Osteoblast (primary cell): ENCODE measurements around the gene QARS1. TPM values are rescaled to one million over a fixed set of nuclear protein-coding genes. Genes with fewer than 3 reads are reported as not detected.

ENCODE experiments used
- DNase-seq: peaks from one replicate; pipeline ENCODE4 v3.0.0; 2011; ENCODE audit warnings: low spot score, mixed read lengths; ENCODE audit not compliant: insufficient read length; ENCODE audit errors: missing footprints
- H2AFZ ChIP-seq: 2 replicates; pipeline ENCODE4 v1.6.0; 2011; ENCODE audit warnings: mild to moderate bottlenecking, low read length
- H3K27ac ChIP-seq: 2 replicates; pipeline ENCODE4 v1.5.1; 2011; ENCODE audit warnings: mild to moderate bottlenecking, low read depth, low read length, moderate library complexity
- H3K27me3 ChIP-seq: 2 replicates; pipeline ENCODE4 v1.6.0; 2012; ENCODE audit warnings: mild to moderate bottlenecking, control low read depth, inconsistent platforms, low read length, moderate library complexity; ENCODE audit not compliant: insufficient read depth
- H3K36me3 ChIP-seq: 2 replicates; pipeline ENCODE4 v1.5.1; 2011; ENCODE audit warnings: mild to moderate bottlenecking, low read length, control low read depth, moderate library complexity; ENCODE audit not compliant: insufficient read depth
- H3K4me1 ChIP-seq: 2 replicates; pipeline ENCODE4 v1.5.1; 2011; ENCODE audit warnings: mild to moderate bottlenecking, low read length, control low read depth, moderate library complexity; ENCODE audit not compliant: insufficient read depth
- H3K4me2 ChIP-seq: 2 replicates; pipeline ENCODE4 v1.6.0; 2011; ENCODE audit warnings: mild to moderate bottlenecking, low read length; ENCODE audit not compliant: insufficient read depth
- H3K4me3 ChIP-seq: fragments of 200-600 bp; sonication (generic); 3 replicates; pipeline ENCODE4 v1.5.1; 2012; ENCODE audit warnings: mild to moderate bottlenecking, low read length, inconsistent platforms; ENCODE audit not compliant: insufficient read depth
- H3K79me2 ChIP-seq: 2 replicates; pipeline ENCODE4 v1.6.0; 2012; ENCODE audit warnings: mild to moderate bottlenecking, low read length, control low read depth, inconsistent platforms; ENCODE audit not compliant: insufficient read depth
- H3K9me3 ChIP-seq: 2 replicates; pipeline ENCODE4 v1.5.1; 2011; ENCODE audit warnings: low read depth, low read length, control low read depth
- H4K20me1 ChIP-seq: 2 replicates; pipeline ENCODE4 v1.6.0; 2012; ENCODE audit warnings: mild to moderate bottlenecking, low read length, control low read depth; ENCODE audit not compliant: insufficient read depth
- CTCF ChIP-seq: IDR thresholded peaks from 2 replicates; pipeline ENCODE4 v1.5.1; 2011; ENCODE audit warnings: mild to moderate bottlenecking, low read depth, low read length, moderate library complexity; ENCODE audit errors: extremely low read depth
- total RNA-seq: library from RNA; depleted of rRNA; stranded (reverse); fragments of >200 nt; gene quantifications from 2 replicates; pipeline ENCODE4 v1.2.3, GENCODE V29; 2012

The QARS1 gene
- total RNA-seq, 1 donor: 416 TPM

- peaks cover 16% of the 10 kb centered on the region for H4K20me1 ChIP-seq
- H2AFZ ChIP-seq: peak overlapping the region; percentile 82
- peak overlapping the region; percentile 96 for H3K4me2 ChIP-seq
- peak; percentile 93 for DNase-seq
- H3K27me3 ChIP-seq: no peaks in the 10 kb centered on the region
- no peak for TF ChIP-seq CTCF
- peaks cover 78% of the 10 kb centered on the region for H3K36me3 ChIP-seq
- no peaks in the 10 kb centered on the region for H3K9me3 ChIP-seq
- peaks cover 26% of the 10 kb centered on the region for H3K79me2 ChIP-seq
- peak overlapping the region; percentile 86 for H3K27ac ChIP-seq
- H3K4me1 ChIP-seq: peaks cover 12% of the 10 kb centered on the region
- peak overlapping the region; percentile 93 for H3K4me3 ChIP-seq
Observed at GRCh38 chr3:49120096-49120437, 15.5 kb upstream of the QARS1 start.

- DNase-seq: peak; percentile 97
Observed at GRCh38 chr3:49119439-49119838, 14.9 kb upstream of the QARS1 start.

GRCh38 chr3:49119036-49119435 lies 14.5 kb upstream of the QARS1 start:
- Histone ChIP-seq H3K36me3 (peaks cover 78% of the 10 kb centered on the region), H3K4me2 (peak overlapping the region; percentile 96), H3K27me3 (no peaks in the 10 kb centered on the region), H3K4me1 (peaks cover 12% of the 10 kb centered on the region), H4K20me1 (peaks cover 16% of the 10 kb centered on the region), H3K4me3 (peak overlapping the region; percentile 93), H3K27ac (peak overlapping the region; percentile 86), H3K79me2 (peaks cover 26% of the 10 kb centered on the region), H2AFZ (no peak overlapping the region), H3K9me3 (no peaks in the 10 kb centered on the region)
- TF ChIP-seq CTCF: no peak
- peak; percentile 89 for DNase-seq

More at GRCh38 chr3:49119439-49119838, 14.9 kb upstream of the QARS1 start:
- Histone ChIP-seq H3K9me3 (no peaks in the 10 kb centered on the region), H3K27me3 (no peaks in the 10 kb centered on the region), H3K4me2 (peak overlapping the region; percentile 96), H3K4me1 (peaks cover 12% of the 10 kb centered on the region), H3K36me3 (peaks cover 78% of the 10 kb centered on the region), H2AFZ (no peak overlapping the region), H3K27ac (peak overlapping the region; percentile 86), H3K4me3 (peak overlapping the region; percentile 93), H4K20me1 (peaks cover 16% of the 10 kb centered on the region), H3K79me2 (peaks cover 26% of the 10 kb centered on the region)
- TF ChIP-seq CTCF: no peak

- no peaks in the 10 kb centered on the region for H4K20me1 ChIP-seq
- DNase-seq: peak; percentile 69
- no peaks in the 10 kb centered on the region for H3K4me1 ChIP-seq
- H3K4me3 ChIP-seq: no peak overlapping the region
- TF ChIP-seq CTCF: no peak
- H2AFZ ChIP-seq: no peak overlapping the region
- H3K27ac ChIP-seq: no peak overlapping the region
- no peaks in the 10 kb centered on the region for H3K27me3 ChIP-seq
- no peak overlapping the region for H3K4me2 ChIP-seq
- no peaks in the 10 kb centered on the region for H3K9me3 ChIP-seq
- H3K79me2 ChIP-seq: peaks cover 1% of the 10 kb centered on the region
- H3K36me3 ChIP-seq: peaks cover 85% of the 10 kb centered on the region
Observed at GRCh38 chr3:49112262-49112661, 7.7 kb upstream of the QARS1 start.
